Measurements from ENCODE around the gene SLC38A10.
A peak's percentile ranks its signal among the peaks of the same experiment; 100 is the strongest.

The SLC38A10 gene

GRCh38 chr17:81298325-81298990 is 3.4 kb upstream of the SLC38A10 start:
- Histone ChIP-seq H3K27me3 (ENCODE audit: insufficient read depth, poor library complexity, severe bottlenecking) (no peaks in the 10 kb centered on the region), H3K4me1 (ENCODE audit: insufficient read depth, poor library complexity, severe bottlenecking) (peaks cover 14% of the 10 kb centered on the region), H3K9me3 (ENCODE audit: severe bottlenecking) (no peaks in the 10 kb centered on the region), H3K4me3 (ENCODE audit: severe bottlenecking) (no peak overlapping the region), H3K36me3 (ENCODE audit: low read depth) (no peaks in the 10 kb centered on the region), H3K27ac (ENCODE audit: poor library complexity, severe bottlenecking) (no peak overlapping the region)
- DNase-seq (ENCODE audit: low spot score): no peak
- TF ChIP-seq CTCF (IDR thresholded peaks at IDR 0.05; ENCODE audit: poor library complexity, severe bottlenecking): no peak
- no peak for ATAC-seq (ENCODE audit: low read depth)

GRCh38 chr17:81295676-81296381 is 722 bp upstream of the SLC38A10 start:
- peak; percentile 78 for ATAC-seq (ENCODE audit: low read depth)

DNA sequence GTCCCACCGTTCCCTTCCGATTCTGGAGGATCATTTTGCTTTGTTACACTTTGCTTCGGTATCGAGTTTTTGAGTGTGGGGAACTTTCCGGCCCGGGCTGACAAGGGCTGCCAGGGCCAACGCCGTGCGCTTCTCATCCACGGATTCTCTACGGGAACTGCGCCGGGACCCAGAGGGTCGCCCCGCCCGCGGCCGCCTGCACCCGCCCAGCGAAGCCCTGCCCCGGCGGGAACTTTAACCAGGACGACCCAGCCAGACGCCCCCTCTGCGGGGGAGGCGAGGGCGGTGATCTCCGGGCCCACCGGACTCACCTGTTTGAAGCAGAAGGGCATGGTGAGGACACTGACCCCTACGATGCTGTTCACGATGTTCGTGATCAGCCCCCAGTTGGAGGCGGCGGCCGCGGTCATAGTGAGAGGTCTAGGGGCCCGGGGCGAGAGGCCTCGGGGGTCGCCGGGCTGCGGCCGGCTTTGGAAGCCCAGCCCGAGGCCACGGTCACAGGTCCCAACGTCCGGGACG is 536 bp downstream of the SLC38A10 start:
- Histone ChIP-seq H3K4me3 (ENCODE audit: severe bottlenecking) (peak overlapping the region; percentile 86), H3K9me3 (ENCODE audit: severe bottlenecking) (no peaks in the 10 kb centered on the region), H3K27me3 (ENCODE audit: insufficient read depth, poor library complexity, severe bottlenecking) (no peaks in the 10 kb centered on the region), H3K4me1 (ENCODE audit: insufficient read depth, poor library complexity, severe bottlenecking) (peaks cover 13% of the 10 kb centered on the region), H3K27ac (ENCODE audit: poor library complexity, severe bottlenecking) (peak overlapping the region; percentile 61), H3K36me3 (ENCODE audit: low read depth) (peaks cover 10% of the 10 kb centered on the region)
- DNase-seq (ENCODE audit: low spot score) (no peak), ATAC-seq (ENCODE audit: low read depth) (peak; percentile 17)
- TF ChIP-seq CTCF (IDR thresholded peaks at IDR 0.05; ENCODE audit: poor library complexity, severe bottlenecking): no peak

More at GRCh38 chr17:81295676-81296381, 722 bp upstream of the SLC38A10 start:
- peak; percentile 68 for TF ChIP-seq CTCF (IDR thresholded peaks at IDR 0.05; ENCODE audit: poor library complexity, severe bottlenecking)
- H3K27me3 ChIP-seq (ENCODE audit: insufficient read depth, poor library complexity, severe bottlenecking): no peaks in the 10 kb centered on the region
- H3K4me3 ChIP-seq (ENCODE audit: severe bottlenecking): peak overlapping the region; percentile 86
- H3K36me3 ChIP-seq (ENCODE audit: low read depth): peaks cover 2% of the 10 kb centered on the region
- no peaks in the 10 kb centered on the region for H3K9me3 ChIP-seq (ENCODE audit: severe bottlenecking)
- peak overlapping the region; percentile 61 for H3K27ac ChIP-seq (ENCODE audit: poor library complexity, severe bottlenecking)
- peaks cover 13% of the 10 kb centered on the region for H3K4me1 ChIP-seq (ENCODE audit: insufficient read depth, poor library complexity, severe bottlenecking)
- peak; percentile 91 for DNase-seq (ENCODE audit: low spot score)

- Histone ChIP-seq H3K4me1 (ENCODE audit: insufficient read depth, poor library complexity, severe bottlenecking) (peaks cover 13% of the 10 kb centered on the region), H3K27ac (ENCODE audit: poor library complexity, severe bottlenecking) (no peak overlapping the region)
Measured at GRCh38 chr17:81292450-81292849, 2.7 kb downstream of the SLC38A10 start.

More at GRCh38 chr17:81292450-81292849, 2.7 kb downstream of the SLC38A10 start:
- Histone ChIP-seq H3K36me3 (ENCODE audit: low read depth) (peaks cover 20% of the 10 kb centered on the region), H3K4me3 (ENCODE audit: severe bottlenecking) (no peak overlapping the region), H3K9me3 (ENCODE audit: severe bottlenecking) (no peaks in the 10 kb centered on the region), H3K27me3 (ENCODE audit: insufficient read depth, poor library complexity, severe bottlenecking) (no peaks in the 10 kb centered on the region)
- ATAC-seq (ENCODE audit: low read depth): no peak
- TF ChIP-seq CTCF (IDR thresholded peaks at IDR 0.05; ENCODE audit: poor library complexity, severe bottlenecking): no peak
- DNase-seq (ENCODE audit: low spot score): no peak
